Measurements from ENCODE around the gene UCK1.

Gene UCK1

GRCh38 chr9:131477367-131477766, 53.7 kb downstream of the UCK1 start:
- peak in 1 of 51 donors; percentile 36 for DNase-seq

- peak in 6 of 51 donors; percentile 14 to 19 (median 17) for DNase-seq
Measured at GRCh38 chr9:131476777-131477345, 54.2 kb downstream of the UCK1 start.

- DNase-seq, result peak in 2 of 51 donors; percentile 9 to 34
Measured at GRCh38 chr9:131475956-131476776, 54.9 kb downstream of the UCK1 start.

- DNase-seq, result peak in 15 of 51 donors; percentile 12 to 57 (median 34)
Measured at GRCh38 chr9:131475111-131475955, 55.7 kb downstream of the UCK1 start.

GRCh38 chr9:131474711-131475110, 56.4 kb downstream of the UCK1 start:
- DNase-seq, result no peak

- DNase-seq, result no peak
Measured at GRCh38 chr9:131473891-131474290, 57.2 kb downstream of the UCK1 start.
